Measurements from ENCODE around the gene DNAJC8.
A peak's percentile ranks its signal among the peaks of the same experiment; 100 is the strongest.

DNAJC8 gene

DNA sequence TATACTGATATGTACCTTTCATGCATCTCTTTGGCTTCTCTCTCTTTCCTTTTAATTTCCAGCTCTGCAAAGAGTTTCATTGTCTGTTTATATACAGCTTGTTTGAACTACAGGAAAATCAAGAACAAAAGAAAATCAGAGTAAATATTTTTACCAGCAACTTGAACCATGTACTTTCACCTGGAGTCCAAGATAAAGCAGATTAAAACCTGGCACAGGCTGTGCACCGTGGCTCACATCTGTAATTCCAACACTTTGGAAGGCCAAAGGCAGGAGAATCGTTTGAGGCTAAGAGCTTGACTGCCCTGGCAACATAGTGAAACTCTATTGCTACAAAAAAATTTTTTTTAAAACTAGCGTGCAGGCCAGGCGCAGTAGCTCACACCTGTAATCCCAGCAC, 27.6 kb downstream of the DNAJC8 start:
- no peak for DNase-seq (ENCODE audit: low read depth in 2 of 2, low spot score in 1 of 2)

DNA sequence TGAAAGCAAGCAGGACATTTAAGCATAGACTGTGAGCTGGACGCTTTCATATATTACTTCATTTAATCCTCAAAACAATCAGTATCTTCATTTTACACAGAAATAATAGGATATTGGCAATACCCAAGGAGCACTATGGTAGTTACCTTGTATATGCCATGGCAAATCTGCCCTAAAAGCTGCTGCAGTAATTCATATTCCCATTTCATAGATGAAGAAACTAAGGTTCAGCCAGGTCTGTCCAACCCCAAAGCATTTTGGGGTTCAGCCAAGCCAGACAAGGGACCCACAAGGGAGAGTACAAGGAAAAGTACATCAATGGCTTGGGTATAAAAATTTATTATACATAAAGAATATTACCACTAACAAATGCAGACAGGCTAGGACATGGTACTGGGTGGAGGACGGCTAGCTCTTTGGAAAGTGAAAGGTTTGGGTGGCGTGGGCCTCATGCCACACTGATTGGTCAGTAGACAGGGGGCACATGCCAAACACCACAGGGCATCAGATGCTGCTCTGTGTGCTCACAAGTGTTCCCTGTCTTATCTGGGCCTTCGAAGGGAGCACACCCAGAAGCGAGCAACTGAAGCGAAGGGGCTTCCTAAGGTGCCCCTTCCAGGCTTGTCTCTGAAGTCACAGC, 32.5 kb downstream of the DNAJC8 start:
- no peak for DNase-seq (ENCODE audit: low read depth in 2 of 2, low spot score in 1 of 2)

DNA sequence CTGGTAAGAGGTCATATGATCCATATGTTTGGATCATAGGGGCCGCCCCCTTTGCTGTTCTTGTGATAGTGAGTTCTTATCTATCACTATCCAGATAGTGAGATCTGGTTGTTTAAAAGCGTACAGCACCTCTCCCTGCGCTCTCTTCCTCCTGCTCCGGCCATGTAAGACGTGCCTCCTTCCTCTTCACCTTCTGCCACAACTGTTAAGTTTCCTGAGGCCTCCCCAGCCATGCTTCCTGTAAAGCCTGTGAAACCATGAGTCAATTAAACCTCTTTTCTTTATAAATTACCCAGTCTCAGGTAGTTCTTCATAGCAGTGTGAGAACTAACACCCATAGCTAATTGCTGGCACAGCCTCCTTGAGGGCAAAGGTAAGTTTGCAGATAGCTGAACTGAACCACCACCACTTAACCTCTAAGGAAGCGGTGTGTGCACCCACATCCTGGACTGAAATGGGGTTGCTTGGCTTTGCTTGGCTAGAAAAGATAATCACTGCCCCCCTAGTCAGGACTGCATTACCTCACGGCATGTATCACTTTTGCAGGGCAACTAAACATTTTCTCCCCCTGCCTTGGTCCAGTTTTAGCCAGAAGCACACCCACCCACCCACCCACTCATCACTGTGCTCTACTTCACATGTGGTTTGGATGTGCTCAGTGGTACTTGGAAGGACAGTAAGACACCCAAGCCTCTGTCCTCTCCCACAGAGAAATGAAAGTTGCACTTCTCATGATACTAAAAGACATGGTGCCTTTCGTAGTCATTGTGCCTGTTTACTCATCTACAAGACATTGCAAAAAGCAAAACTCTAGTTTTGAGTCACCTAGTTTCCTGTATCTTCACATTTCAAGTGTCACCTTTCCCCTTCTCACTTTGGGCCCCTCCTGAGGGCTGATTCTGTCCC, 33.2 kb downstream of the DNAJC8 start:
- peak; percentile 22 to 23 for DNase-seq (ENCODE audit: low read depth in 2 of 2, low spot score in 1 of 2)

DNA sequence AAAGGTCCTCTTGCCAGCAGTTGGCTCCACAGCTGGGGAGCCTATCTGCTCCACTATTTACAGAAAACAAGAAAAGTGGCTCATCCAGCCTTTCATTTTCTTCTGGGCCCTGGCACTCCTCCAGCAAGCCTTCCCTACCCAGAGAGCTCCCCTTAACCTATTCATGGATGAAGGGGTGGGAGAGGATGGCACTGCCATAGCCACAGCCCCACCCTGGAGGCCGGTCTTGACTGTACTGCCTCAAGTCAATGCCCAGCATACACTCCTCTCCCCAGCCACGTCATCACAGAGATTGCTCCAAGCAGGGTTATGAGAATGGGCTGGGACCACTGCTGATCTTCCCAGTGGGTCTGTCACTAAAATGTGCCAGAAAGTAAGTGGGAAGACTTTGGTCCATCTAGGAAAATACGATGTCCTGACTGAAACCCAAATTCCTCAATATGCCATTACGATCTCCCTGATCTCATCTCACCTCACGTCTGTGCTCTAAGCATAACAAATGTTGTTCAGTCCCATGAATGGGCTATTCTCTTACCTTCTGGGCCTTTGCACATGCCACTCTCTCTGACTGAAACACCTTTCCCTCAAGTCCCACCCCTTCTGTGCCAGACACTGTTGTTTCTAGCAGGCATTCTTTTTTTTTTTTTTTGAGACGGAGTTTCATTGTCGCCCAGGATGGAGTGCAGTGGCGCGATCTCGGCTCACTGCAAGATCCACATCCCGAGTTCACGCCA, 35.0 kb downstream of the DNAJC8 start:
- no peak for DNase-seq (ENCODE audit: low read depth in 2 of 2, low spot score in 1 of 2)

DNA sequence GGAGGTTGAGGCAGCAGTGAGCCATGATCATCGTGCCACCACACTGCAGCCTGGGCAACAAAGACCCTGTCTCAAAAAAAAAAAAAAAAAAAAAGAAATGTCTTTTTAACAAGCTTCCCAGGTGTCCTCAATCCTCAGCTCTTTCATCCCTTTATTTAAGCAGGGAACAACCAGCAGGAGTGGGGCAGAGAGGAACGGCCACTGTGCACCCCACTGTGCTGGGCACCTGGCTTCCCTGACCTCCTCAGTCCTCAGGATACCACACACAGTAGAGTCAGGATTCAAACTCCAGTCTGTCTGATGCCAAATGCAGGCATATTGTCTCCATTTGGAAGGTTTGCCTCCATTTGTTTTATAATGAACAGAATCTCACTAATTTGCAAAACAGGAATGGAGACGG, 36.5 kb downstream of the DNAJC8 start:
- DNase-seq (ENCODE audit: low read depth in 2 of 2, low spot score in 1 of 2): no peak

DNA sequence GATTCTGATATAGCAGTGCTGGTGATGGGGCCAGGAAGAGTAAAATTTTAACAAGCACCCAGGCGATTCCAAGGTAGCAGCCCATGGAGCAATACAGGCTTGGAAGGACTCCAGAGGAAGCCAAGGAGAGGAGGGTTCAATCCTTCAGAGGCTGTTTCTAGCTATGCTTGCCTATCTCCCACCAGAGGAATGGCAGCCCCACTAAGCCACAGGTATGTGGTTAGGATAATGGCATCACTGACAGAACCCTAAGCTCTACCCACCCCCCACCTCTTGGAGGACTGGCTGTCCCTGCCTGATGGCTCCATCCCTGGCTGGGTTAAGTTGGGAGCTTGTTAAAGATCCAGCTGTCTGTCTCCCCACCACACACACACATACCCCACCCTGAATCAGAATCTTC, 37.0 kb downstream of the DNAJC8 start:
- no peak for DNase-seq (ENCODE audit: low read depth in 2 of 2, low spot score in 1 of 2)

DNA sequence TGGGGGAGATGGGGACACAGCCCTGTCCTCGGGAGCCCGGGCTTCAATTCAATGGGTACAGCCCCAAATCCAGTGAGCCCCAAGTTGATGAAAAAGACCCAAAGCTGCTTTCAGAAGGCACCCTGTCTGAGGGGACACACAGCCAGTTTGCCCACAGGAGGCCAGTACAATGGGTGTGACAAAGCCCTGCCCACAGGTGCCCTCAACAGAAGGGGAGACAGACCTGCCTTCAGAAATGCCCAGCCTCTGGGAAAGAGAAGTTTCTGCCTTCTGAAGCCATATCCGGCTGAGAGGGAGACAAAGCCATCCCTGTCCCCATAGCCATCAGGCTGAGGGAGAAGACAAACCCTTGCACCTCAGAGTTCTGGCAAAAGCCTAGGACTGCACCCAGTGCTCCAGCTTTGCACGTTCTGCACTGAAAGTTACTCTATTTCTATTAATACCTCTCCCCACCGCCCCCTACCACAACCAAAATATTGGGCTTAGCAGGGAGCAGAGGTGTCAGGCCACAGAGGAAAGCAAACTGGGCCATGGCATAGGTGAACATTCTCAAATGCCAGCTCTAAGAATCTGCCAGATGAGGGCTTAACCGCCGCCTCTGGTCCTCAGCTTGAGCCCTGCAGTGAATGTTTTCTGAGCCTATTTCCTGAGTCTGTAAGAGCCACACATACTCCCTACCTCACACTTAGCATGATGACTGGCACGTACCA, 38.3 kb downstream of the DNAJC8 start:
- DNase-seq (ENCODE audit: low read depth in 2 of 2, low spot score in 1 of 2): no peak

DNA sequence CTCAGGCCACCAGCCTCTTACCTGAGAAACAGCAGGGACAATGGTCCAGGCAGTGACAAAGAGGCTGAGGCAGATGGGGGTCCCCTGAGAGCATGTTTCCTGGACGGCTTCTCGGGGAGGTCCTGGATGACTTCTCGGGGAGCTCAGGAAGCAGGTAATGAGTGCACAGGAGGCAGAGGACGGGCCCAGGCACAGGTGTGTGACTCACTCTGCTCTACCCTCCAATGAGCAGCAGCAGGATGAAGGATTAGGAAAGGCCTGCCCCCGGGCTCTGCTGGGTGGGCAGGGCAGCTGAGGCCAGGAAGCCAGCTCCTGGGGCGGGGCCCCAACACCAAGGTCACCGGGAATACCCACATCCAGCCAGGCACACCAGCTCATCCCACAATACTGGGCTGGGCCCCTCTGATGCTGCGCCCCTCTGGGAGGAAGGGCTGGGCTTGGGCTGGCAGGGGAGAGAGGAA, 39.1 kb downstream of the DNAJC8 start:
- DNase-seq (ENCODE audit: low read depth in 2 of 2, low spot score in 1 of 2): no peak

DNA sequence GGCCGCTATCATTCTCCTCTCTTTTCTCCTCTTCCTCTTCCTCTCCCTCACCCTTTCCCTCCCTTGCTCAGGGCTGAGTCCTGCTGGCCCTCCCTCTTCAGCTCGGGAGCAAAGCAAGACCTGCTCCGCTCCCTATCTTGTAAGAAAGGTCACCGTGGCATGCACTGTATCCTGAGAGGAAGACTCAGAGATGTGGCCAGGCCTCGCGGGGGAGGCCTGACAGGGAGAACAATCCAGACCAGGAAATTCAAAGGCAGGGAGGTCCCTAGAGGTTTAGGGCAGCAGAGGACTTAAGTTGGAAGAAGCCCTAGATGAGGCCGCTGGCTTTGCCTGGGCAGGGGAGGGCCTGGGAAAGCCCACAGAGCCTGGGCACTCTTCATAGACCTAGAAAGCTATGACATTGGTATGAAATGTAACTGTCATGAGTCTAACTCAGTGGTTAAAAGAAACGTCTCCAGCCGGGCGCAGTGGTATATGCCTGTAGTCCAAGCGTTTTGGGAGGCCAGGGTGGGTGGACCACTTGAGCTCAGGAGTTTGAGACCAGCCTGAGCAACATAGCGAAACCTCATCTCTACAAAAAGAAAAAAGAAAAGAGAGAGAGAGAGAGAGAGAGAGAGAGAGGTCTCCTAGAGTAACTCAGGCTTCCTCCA, 41.7 kb downstream of the DNAJC8 start:
- no peak for DNase-seq (ENCODE audit: low read depth in 2 of 2, low spot score in 1 of 2)

DNA sequence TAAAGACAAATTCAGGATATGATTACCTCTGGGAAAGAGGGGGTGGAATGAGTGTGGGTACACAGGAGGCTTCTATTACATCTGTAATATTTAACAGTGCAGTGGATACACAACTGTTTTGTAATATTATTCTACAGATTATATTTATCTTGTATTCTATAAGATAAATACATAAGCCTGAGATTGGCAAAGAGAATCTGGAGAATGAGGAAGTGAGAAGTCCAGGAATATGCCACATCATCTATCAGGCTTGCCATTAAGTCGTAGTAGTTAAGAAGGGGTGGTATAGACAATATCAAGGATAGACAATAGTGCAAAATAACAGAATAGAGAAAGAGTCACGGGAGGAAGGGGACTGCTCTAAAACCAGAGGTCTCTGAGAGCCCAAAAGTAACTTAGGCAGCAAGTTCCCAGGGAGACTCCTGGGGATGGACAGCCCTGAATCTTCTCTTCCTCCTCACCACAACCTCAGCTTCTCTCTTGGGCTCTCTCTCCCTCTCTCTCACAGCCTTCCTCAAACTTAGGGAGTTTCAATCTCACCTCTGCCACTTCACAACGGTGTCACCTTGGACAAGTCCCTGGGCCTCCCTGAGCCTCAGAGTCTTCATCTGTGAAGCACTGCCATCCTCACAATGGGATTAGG, 42.4 kb downstream of the DNAJC8 start:
- no peak for DNase-seq (ENCODE audit: low read depth in 2 of 2, low spot score in 1 of 2)

DNA sequence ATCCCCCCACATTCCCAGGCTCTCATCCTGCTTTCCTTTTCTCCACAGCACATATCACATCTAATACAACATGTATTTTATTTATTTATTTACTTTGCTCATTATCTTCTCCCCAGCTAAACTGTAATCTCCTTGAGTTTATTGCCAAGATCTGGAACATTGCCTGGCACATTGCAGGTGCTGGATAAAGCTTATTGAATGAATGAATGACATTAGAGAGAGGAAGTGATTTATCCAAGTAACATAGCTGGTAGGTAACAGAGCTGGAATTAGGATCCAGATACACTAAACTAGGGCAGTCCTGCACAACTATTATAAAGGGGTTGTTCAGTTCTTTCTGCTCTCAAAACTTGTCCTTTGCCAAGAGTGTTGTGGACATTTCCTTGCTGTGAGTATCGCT, 47.8 kb downstream of the DNAJC8 start:
- DNase-seq (ENCODE audit: low read depth in 2 of 2, low spot score in 1 of 2): no peak

DNA sequence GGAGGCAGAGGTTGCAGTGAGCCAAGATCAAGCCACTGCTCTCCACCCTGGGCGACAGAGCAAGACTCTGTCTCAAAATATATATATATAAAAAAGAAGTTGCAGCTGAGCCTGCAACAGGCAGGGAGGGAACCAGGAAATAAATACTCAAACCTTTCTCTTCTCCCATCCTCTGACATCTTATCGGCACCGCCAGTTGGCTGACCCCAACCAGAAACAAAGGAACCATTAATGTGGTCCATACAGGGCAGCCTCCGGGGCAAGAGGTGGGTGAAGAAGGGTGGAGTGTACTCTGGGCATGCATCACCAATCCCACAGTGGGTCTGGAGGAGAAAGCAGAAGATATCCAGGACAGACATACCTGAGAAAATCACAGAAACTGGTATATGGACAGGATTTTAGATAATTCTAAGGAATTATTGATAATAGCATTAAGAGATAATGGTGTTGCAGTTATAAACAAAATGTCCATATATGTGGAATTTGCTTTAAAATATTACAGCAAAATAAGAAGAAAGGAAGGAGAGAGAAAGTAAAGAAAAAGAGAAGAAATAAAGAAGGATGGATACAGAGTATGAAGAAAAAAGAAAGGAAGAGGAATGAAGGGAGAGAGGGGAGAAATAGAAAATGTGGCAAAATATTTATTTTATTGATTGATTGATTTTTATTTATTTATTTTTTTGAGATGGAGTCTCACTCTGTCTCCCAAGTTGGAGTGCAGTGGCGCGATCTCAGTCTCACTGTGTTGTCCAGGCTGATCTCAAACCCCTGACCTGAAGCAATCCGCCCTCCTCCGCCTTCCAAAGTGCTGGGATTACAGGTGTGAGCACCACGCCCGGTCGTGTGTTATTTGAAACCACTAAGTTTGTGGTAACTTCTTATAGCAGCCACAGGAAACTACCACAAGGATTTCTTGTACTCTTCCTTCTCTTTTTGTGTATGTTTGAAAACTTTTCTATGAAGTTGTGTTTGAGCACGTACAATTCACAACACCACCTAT, 52.2 kb downstream of the DNAJC8 start:
- no peak for DNase-seq (ENCODE audit: low read depth in 2 of 2, low spot score in 1 of 2)

DNA sequence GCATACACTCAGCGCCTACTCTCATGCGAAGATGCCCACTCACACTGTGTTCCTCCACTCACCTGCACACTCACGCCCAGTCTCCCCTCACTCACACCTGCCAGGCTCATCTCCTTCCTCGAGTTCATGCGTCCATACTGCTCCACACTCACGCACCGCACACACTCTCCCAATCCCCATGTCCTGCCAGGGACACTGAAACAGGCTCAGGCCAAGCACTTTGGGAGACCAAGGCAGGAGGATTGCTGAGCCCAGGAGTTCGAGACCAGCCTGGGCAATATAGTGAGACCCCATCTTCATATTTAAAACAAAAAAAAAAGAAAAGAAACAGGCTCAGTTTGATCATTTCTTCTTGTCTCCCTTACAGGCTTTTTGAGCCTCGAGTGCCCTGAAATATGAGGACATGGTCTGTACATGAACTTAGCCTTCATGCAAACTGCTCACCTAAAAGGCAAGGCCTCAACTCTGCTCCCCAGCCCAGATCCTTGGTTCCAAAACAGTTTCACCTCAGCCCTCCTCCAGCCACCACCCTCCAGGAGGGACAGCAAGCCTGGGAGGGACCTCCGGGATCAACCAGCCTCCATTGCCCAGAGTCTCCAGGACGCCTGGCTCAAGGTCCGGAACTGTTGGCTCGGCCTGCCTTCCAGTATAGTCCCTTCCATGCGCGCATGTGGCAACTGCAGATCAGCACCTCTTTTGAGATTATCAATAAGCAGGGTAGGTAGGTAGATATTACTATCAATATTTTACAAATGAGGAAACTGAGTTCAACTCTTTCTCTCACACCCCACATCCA, 53.9 kb downstream of the DNAJC8 start:
- DNase-seq (ENCODE audit: low read depth in 2 of 2, low spot score in 1 of 2): no peak

DNA sequence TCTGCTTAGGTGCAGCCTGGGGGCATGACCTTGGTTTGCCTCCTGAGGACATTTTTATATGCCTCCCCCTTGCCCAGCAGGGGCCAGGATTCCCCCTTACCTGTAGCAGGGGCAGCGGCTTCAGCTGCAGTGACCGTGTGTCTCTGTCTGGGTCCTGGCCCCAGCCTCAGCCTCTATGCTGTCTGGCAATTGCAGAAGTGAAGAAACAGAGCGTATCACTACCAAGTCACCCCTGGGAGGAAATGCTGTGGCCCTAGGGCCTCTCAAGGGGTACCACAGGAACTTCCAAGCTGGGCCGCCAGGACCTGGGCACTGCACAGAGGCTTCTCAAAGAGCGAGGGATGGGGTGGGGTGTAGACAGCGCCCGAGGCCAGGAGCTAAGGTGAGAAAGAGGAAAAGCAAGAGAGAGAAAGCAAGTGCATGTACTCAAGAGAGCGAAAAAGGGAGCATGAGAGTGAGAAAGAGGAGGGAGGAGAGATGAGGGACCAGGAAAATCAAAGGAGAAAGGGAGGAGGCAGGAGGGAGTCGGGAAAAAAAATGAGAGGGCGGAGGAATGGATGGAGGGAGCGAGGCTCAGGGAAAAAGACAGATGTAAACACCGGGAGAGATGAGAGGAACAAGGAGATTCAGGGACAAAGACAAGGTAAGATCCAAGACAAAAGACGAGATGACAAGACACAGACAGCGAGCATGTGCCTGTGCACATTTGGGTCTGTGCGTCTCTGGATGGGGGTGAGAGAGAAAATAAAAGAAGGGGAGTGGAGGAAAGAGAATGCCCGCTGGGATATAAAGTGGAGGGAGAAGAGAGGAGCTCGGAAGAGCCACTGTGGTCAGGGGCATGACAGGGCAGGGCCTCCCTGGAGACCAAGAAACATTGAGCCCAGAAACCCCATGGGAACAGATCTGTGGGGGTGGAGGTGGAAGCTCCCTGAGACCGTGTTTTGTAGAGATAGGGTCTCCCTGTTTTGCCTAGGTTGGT, 56.0 kb downstream of the DNAJC8 start, which contains the start of gene PTAFR:
TSS of gene PTAFR (minus strand) at position 199 of the 979 bp plus-strand sequence. CDS start 25,669 bp downstream, outside the sequence.
- no peak for DNase-seq (ENCODE audit: low read depth in 2 of 2, low spot score in 1 of 2)

DNA sequence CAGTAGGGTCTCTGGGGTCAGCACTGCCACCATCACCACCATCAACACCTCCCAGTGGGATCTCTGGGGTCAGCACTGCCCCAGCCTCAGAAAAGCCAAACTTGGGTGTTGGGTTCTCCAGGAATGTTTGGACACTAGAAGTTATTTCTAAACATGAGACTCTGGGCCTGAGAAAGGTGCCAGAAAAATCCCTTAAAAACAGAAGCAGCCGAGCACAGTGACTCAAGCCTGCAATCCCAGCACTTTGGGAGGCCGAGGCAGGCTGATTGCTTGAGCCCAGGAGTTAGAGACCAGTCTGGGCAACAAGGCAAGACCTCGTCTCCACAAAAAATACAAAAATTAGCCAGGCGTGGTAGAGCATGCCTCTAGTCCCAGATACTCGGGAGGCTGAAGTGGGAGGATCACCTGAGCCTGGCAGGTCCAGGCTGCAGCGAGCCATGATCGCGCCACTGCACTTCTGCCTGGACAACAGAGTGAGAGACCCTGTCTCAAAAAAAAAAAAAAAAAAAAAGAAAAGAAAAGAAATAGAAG, 56.8 kb downstream of the DNAJC8 start:
- DNase-seq (ENCODE audit: low read depth in 2 of 2, low spot score in 1 of 2): no peak

DNA sequence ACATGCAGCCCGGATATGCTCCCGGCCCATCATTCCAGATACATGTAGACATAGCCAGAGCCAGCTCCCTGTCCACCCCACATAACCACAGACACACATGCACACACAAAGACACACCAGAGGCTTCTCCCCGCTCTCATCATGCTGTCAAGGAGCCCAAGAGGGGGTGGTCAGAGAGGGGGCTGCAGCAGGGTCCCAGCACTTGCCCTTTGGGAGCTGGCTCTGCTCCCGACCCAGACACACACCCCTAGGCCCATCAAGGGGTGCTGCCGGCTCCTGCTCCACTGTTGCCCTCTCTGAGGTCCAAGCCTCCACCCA, 58.9 kb downstream of the DNAJC8 start:
- no peak for DNase-seq (ENCODE audit: low read depth in 2 of 2, low spot score in 1 of 2)
